Adrenal gland (tissue), 12 donors: Measurements from ENCODE around the gene PTTG2. TPM values are rescaled to one million over a fixed set of nuclear protein-coding genes. Genes with fewer than 3 reads are reported as not detected.

Source experiments
- DNase-seq, 7 donors: peaks; one replicate each; pipeline ENCODE4 v3.0.0-alpha.2; 2019 to 2020
- H3K27ac ChIP-seq, 5 donors: fragments of 200-600 bp; sonication (generic) in 4 of 5; 1 replicate in 3 of 5; 2 replicates in 2 of 5; pipeline versions ENCODE4 v1.5.1 to v1.8.0; 2016 to 2020; ENCODE audit warnings: mild to moderate bottlenecking in 1 of 5
- H3K27me3 ChIP-seq: fragments of 200-600 bp; 2 replicates; pipeline ENCODE4 v1.8.0; 2021
- H3K36me3 ChIP-seq, 2 donors: fragments of 200-600 bp; replicated peaks in 1 of 2; 1 replicate in 1 of 2; 2 replicates in 1 of 2; pipeline versions ENCODE4 v1.5.1 to v1.8.0; 2018 to 2022
- H3K4me1 ChIP-seq, 2 donors: fragments of 200-600 bp; replicated peaks in 1 of 2; 1 replicate in 1 of 2; 2 replicates in 1 of 2; pipeline versions ENCODE4 v1.5.1 to v1.8.0; 2018 to 2021
- H3K4me3 ChIP-seq, 4 donors: fragments of 200-600 bp; sonication (generic) in 3 of 4; one replicate each; pipeline ENCODE4 v1.5.1; 2016 to 2018
- H3K9me3 ChIP-seq, 3 donors: fragments of 200-600 bp; sonication (generic) in 1 of 3; replicated peaks in 1 of 3; 1 replicate in 2 of 3; 2 replicates in 1 of 3; pipeline versions ENCODE4 v1.5.1 to v1.8.0; 2016 to 2021
- POLR2A ChIP-seq, 2 donors: fragments of 450-650 bp; IDR thresholded peaks; one replicate each; pipeline ENCODE4 v1.6.1; 2017; ENCODE audit warnings: antibody characterized with exemption in 2 of 2, mild to moderate bottlenecking in 2 of 2, moderate library complexity in 1 of 2
- WGBS, 4 donors: extraction: QIAGEN DNeasy Blood & Tissue Kit in 2 of 4; methylation state at CpG; one replicate each; pipeline versions ENCODE4 v1.1.5 to v1.1.7; 2013 to 2017; 5-methylcytosine and 5-hydroxymethylcytosine counted together
- intact Hi-C, 2 donors: fragments of 100-400 bp; cut with DNase I; formaldehyde crosslinking; loops; one replicate each; pipeline versions ENCODE4 v1.14.1 to v1.15.0; 2022 to 2023
- polyA plus RNA-seq, 3 donors: library from polyadenylated mRNA; stranded (reverse); fragments of 200-250 nt in 2 of 3; fragments of 350-450 nt in 1 of 3; fragmentation: Illumina TruSeq in 1 of 3; extraction: RNeasy Lipid Tissue Mini Kit (QIAGEN cat#74804) in 1 of 3; gene quantifications; one replicate each; pipeline ENCODE4 v1.2.3, GENCODE V29; 2013 to 2014
- total RNA-seq, 9 donors: library from RNA; depleted of rRNA in 4 of 9; stranded (reverse); fragments of >200 nt in 4 of 9; fragments of 120-200 nt in 1 of 9; fragmentation: NEBNext Ultra II Directional in 1 of 9; extraction: Animal tissue kit (Norgen Biotek cat#: 25700) in 1 of 9; gene quantifications; one replicate each; pipeline versions ENCODE4 v1.1.0 to v1.2.4, GENCODE V29; 2013 to 2023
- TF ChIP-seq, protein P1 (sequence below), 6 experiments: fragments of 450-650 bp in 4 of 6; fragments of 200-600 bp in 2 of 6; sonication (generic) in 1 of 6; IDR thresholded peaks; 1 replicate in 5 of 6; 2 replicates in 1 of 6; pipeline versions ENCODE4 v1.5.1 to v1.8.0; 2016 to 2021; ENCODE audit warnings: antibody characterized with exemption in 6 of 6, mild to moderate bottlenecking in 2 of 6, moderate library complexity in 1 of 6
- donor health status: healthy with polysubstance abuse.
- donor health status: Bipolar disorder and iron deficiency.
- donor health status: DM: yes; HTN: yes; CAD: no.
- donor health status: DM: no; HTN: no; CAD: no.
- donor health status: DM: no; HTN: no; CAD: no.
- donor health status: DM: yes; HTN: yes; CAD: no.

The PTTG2 gene
- total and polyA plus RNA-seq, 12 donors: 0.13 to 1.2 (median 0.32) TPM; not detected in 7

DNA sequence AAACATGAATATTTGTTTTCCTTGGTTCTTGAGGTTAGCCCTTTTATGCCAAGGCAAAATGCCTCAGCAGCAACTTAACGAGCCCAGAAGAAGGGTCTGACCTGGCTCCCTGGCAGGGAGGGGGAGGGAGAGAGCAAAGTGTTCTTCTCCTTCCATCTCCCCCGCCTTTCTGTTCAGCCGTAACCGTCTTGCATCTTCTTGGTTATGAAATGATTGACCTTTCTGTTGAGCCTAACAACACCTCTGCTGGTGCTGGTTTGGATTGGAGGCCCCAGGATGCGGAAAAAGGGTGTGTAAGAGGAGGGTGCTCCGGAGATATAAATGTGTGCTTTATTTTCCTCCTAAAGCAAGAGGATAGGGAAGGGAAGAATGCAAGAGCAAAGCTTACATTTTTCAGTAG lies 44.7 kb downstream of the PTTG2 start:
- H3K4me1 ChIP-seq: no peaks in the 10 kb centered on the region
- no peaks in the 10 kb centered on the region for H3K27me3 ChIP-seq
- TF ChIP-seq POLR2A (IDR thresholded peaks at IDR 0.05): no peak
- TF ChIP-seq, protein P1, sequence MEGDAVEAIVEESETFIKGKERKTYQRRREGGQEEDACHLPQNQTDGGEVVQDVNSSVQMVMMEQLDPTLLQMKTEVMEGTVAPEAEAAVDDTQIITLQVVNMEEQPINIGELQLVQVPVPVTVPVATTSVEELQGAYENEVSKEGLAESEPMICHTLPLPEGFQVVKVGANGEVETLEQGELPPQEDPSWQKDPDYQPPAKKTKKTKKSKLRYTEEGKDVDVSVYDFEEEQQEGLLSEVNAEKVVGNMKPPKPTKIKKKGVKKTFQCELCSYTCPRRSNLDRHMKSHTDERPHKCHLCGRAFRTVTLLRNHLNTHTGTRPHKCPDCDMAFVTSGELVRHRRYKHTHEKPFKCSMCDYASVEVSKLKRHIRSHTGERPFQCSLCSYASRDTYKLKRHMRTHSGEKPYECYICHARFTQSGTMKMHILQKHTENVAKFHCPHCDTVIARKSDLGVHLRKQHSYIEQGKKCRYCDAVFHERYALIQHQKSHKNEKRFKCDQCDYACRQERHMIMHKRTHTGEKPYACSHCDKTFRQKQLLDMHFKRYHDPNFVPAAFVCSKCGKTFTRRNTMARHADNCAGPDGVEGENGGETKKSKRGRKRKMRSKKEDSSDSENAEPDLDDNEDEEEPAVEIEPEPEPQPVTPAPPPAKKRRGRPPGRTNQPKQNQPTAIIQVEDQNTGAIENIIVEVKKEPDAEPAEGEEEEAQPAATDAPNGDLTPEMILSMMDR (IDR thresholded peaks at IDR 0.05): no peak
- no peaks in the 10 kb centered on the region for H3K36me3 ChIP-seq
- intact Hi-C loops: no loop called here
- no peak overlapping the region for H3K27ac ChIP-seq
- H3K9me3 ChIP-seq: no peaks in the 10 kb centered on the region
- no peak overlapping the region for H3K4me3 ChIP-seq
- DNase-seq: no peak
- WGBS, 4 donors: 71 to 89% (median 74%) methylated on average over 6 of the region's 6 CpGs

DNA sequence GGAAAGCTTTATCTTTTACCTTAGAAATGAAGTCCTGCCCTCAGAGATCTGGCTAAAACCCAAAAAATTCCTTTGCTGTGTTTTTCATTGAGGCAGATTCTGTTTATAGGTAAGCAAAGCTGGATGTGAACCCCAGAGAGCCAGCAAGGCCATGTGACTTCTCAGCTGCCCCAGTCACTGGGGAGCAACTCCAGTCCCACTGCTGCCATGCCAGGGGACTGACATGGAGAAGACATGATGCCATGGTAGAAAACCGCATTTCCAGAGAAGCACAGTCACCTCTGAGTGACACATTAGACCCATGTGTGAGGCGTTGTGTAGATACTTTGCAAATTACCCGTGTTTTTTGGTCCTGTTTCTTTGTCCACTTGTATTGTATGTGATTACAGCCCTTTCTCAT lies 45.4 kb downstream of the PTTG2 start:
- DNase-seq: no peak
- H3K4me1 ChIP-seq: no peaks in the 10 kb centered on the region
- no peak overlapping the region for H3K27ac ChIP-seq
- intact Hi-C loops: no loop called here
- H3K4me3 ChIP-seq: no peak overlapping the region
- H3K27me3 ChIP-seq: no peaks in the 10 kb centered on the region
- no peaks in the 10 kb centered on the region for H3K36me3 ChIP-seq
- WGBS, 4 donors: 85 to 94% (median 85%) methylated on average over 3 of the region's 3 CpGs
- H3K9me3 ChIP-seq: no peaks in the 10 kb centered on the region
- no peak for TF ChIP-seq POLR2A (IDR thresholded peaks at IDR 0.05)
- TF ChIP-seq, protein P1 (IDR thresholded peaks at IDR 0.05): no peak

DNA sequence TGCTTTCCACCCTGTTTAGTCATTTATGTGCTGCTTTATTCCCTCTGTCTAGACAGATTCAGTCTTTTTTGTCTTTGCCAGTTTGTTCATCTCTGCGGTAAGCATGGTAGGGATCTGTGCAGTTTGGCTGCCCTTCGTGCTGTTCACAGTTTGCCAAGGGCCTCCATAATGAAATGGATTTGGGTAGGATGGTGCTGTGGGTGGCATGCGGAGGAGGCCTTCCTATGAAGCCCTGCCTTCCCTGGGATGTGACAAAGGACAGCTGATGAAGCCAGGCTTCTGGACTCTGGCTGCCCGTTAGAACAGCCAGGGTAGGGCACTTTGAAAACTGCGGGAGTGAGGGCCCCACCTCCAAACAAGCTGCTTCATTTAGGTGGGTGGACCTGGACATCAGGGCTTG lies 47.4 kb downstream of the PTTG2 start:
- Histone ChIP-seq H3K4me1 (no peaks in the 10 kb centered on the region), H3K4me3 (no peak overlapping the region), H3K9me3 (no peaks in the 10 kb centered on the region), H3K36me3 (no peaks in the 10 kb centered on the region), H3K27me3 (no peaks in the 10 kb centered on the region), H3K27ac (no peak overlapping the region)
- DNase-seq: no peak
- WGBS, 4 donors: 72 to 80% (median 79%) methylated on average over 5 of the region's 5 CpGs
- no peak for TF ChIP-seq POLR2A (IDR thresholded peaks at IDR 0.05)
- TF ChIP-seq, protein P1 (IDR thresholded peaks at IDR 0.05): no peak
- intact Hi-C loops: no loop called here

DNA sequence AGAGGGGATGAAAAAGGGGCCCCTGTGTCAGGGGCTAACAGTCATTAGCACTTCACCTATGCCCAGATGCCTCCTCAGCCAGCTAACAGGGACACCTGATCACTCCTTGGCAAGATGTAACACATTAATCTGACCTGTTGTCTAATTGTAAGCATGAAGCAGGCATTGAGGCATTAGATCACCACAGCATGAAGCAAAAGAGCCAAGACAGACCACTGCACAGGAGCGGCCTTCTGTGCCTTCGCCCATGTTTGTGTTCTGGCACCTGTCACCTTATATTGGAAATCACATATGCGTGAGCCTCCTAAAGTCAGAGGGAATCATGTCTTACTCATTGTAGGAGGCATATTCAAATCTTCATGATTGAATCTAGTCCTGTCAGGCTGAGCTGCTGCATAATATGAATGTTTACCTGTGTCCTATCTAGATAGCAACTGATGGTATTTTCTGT lies 48.4 kb downstream of the PTTG2 start:
- no peaks in the 10 kb centered on the region for H3K9me3 ChIP-seq
- peaks cover 4% of the 10 kb centered on the region in 2 donors for H3K4me1 ChIP-seq
- H3K4me3 ChIP-seq: no peak overlapping the region
- H3K36me3 ChIP-seq: no peaks in the 10 kb centered on the region
- 80 to 100% (median 99%) methylated on average over 2 to 3 of the region's 3 CpGs for WGBS, 4 donors
- DNase-seq: no peak
- H3K27me3 ChIP-seq: no peaks in the 10 kb centered on the region
- H3K27ac ChIP-seq: no peak overlapping the region
- TF ChIP-seq POLR2A (IDR thresholded peaks at IDR 0.05): no peak
- TF ChIP-seq, protein P1 (IDR thresholded peaks at IDR 0.05): no peak
- intact Hi-C loops: no loop called here
